Stimulated activated CD4-positive, alpha-beta T cell treated with anti-CD3 and anti-CD28 coated beads, Interleukin-1b, Interleukin-23, amount 100 ng/mL, for 48 hours (primary cell): Measurements from ENCODE around the gene BNC2.
"Not testable (repeated sequence)": the region's sequence is repeated elsewhere in the genome, so short reads cannot be mapped to it uniquely, and the experiment has no call there.

ENCODE experiments used
- DNase-seq: peaks from one replicate; pipeline ENCODE4 v3.0.0-alpha.2; 2020

The BNC2 gene

GRCh38 chr9:16870596-16871335 lies at the start of gene BNC2:
BNC2 (minus strand) TSS chr9:16870670; CDS start chr9:16870648, 22 bp downstream.
- no peak for DNase-seq

- DNase-seq = no peak
Measured at GRCh38 chr9:16918920-16919319, 48.5 kb upstream of the BNC2 start.

- DNase-seq = no peak
Measured at GRCh38 chr9:16915126-16915831, 44.8 kb upstream of the BNC2 start.

GRCh38 chr9:16912197-16912596 lies 41.7 kb upstream of the BNC2 start:
- DNase-seq = no peak

GRCh38 chr9:16908206-16908605 lies 37.7 kb upstream of the BNC2 start:
- DNase-seq = not testable (repeated sequence)

- DNase-seq = no peak
Measured at GRCh38 chr9:16904655-16905054, 34.2 kb upstream of the BNC2 start.

- no peak for DNase-seq
Measured at GRCh38 chr9:16901590-16901989, 31.1 kb upstream of the BNC2 start.

GRCh38 chr9:16899606-16900005 lies 29.1 kb upstream of the BNC2 start:
- DNase-seq = no peak

- no peak for DNase-seq
Measured at GRCh38 chr9:16898464-16898863, 28.0 kb upstream of the BNC2 start.

- no peak for DNase-seq
Measured at GRCh38 chr9:16888594-16888993, 18.1 kb upstream of the BNC2 start.

- DNase-seq = no peak
Measured at GRCh38 chr9:16885931-16886330, 15.5 kb upstream of the BNC2 start.

- DNase-seq = no peak
Measured at GRCh38 chr9:16884952-16885513, 14.6 kb upstream of the BNC2 start.

GRCh38 chr9:16884373-16884772 lies 13.9 kb upstream of the BNC2 start:
- DNase-seq = no peak

GRCh38 chr9:16883586-16883985 lies 13.1 kb upstream of the BNC2 start:
- no peak for DNase-seq

GRCh38 chr9:16882440-16882839 lies 12.0 kb upstream of the BNC2 start:
- DNase-seq = not testable (repeated sequence)

GRCh38 chr9:16879416-16879815 lies 8.9 kb upstream of the BNC2 start:
- DNase-seq = no peak

- no peak for DNase-seq
Measured at GRCh38 chr9:16877256-16877655, 6.8 kb upstream of the BNC2 start.

- no peak for DNase-seq
Measured at GRCh38 chr9:16873126-16873802, 2.8 kb upstream of the BNC2 start.

- DNase-seq = no peak
Measured at GRCh38 chr9:16871336-16872151, 1.1 kb upstream of the BNC2 start.

GRCh38 chr9:16869882-16870595 lies 431 bp downstream of the BNC2 start:
- DNase-seq = no peak

GRCh38 chr9:16869131-16869881 lies 1.2 kb downstream of the BNC2 start:
- DNase-seq = no peak
